ENCODE data around the gene RPL15.
"Not testable (repeated sequence)": the region's sequence is repeated elsewhere in the genome, so short reads cannot be mapped to it uniquely, and the experiment has no call there.

DNA sequence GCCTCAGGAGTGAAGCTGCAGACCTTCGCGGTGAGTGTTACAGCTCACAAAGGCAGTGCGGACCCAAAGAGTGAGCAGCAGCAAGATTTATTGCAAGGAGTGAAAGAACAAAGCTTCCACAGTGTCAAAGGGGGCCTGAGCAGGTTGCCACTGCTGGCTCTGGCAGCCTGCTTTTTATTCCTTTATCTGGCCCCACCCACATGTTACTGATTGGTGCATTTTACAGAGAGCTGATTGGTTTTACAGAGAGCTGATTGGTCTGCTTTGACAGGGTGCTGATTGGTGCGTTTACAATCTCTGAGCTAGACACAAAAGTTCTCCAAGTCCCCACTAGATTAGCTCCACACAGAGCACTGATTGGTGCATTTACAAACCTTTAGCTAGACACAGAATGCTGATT is 34.9 kb upstream of the RPL15 start:
- TF ChIP-seq CTCF, EP300 (IDR thresholded peaks at IDR 0.05): not testable (repeated sequence)

Measured in tibial nerve (tissue), 4 donors.